NCI-H1694 treated with DMSO at 0.1 percent for 48 hours (cell line): ENCODE measurements around the gene CXCL8.
A peak's percentile ranks its signal among the peaks of the same experiment; 100 is the strongest.

Experiments
- DNase-seq: peaks from one replicate; lab custom pipeline; 2025; lab: John Stamatoyannopoulos, UW

CXCL8 gene

DNA sequence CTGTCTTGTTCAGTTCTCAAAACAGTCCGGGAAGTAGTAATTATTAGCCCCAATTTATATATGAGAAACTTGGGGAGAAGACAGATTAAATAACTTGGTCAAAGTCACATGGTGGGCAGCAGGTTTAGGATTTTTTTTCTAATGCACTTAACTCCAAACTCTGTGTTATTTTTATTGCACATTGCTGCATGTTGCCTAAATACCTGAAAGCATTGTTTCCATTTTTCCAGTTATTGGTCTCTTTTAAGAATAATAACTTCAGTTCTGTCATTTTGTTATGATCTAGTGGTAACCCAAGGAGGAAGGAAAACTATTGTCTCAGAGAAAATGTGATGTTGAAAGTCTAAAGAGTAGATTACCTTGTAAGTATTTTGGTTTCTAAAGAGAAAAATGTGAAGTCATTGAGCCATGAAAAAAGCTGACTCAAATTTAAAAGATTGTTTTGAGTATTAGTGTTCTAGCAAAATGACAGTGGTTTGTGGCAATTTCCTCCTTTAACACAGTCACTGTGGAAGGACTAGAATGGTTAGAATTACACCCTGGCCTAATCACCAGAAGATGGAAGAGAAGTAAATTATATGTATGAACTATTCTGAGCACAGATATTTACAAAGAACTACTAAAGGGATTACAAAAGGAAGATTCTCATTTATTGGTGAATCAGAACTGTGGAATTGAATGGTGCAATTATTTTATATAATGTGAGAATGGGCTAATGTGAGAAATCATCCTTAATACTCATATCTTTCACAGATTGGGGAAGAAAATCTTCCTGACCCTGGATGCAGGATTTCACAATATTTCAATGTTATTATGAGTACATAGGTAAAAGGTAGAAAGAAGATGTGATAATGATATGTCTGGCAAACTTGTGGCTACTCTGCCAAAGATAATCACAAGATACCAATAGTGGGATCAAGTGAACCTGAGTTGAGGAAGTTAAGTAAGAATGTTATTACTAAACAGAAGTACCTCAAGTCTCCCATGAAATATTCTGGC, 21.7 kb upstream of the CXCL8 start:
- no peak for DNase-seq

DNA sequence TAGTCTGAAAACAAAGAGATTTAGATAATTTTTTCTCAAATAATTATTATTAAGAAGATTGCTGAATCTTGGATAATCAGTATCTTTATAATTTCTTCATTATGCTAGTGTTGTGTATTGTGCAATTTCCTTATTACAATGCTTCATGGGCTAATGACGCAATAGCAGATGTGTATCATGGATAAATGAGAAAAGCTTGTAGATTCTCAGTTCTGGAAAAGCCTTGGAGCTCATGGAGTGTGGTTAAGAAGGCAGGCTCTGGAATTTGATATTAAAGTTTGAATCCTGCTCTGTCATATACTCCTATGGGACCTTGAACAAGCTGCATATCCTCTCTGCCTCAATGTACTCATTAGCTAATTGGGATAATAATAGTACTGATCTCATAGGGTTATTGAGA, 18.9 kb upstream of the CXCL8 start:
- DNase-seq = no peak

DNA sequence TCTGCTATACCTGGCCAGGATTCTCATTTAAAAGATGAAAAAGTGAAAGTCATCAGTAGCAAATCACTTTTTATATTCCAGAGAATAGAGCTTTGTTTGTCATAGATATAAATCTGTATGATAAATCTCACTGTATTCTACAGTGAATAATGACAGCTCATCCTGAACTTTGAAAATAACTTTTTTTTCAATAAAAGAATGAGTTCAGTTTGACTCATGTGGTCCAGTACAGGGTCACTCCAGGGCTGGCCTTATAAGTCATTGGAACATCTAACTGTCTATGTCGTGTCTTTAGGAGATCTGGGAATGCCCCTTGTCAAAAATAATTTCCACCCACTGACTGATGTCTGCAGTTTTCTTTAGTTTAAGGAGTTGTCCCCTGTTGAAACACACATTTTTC, 18.5 kb upstream of the CXCL8 start:
- DNase-seq = no peak

DNA sequence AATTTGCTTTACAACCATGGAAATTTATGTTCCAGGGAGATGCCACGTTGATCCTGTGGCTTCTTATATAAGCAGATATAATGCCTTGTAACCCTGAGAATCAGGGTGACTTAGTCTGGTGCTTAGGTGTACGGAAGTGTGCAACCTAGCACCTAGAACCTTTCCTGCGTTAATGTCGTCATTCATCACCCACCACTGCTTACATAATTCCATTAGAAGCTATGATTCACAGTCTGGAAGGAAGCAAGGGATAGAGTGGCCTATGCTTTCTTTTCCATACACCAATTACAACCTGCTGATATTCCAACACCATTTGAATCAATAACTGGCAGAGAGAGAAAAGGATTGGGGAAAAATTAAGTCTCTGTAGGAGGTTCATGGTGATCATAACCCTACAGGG, 17.3 kb upstream of the CXCL8 start:
- DNase-seq = no peak

DNA sequence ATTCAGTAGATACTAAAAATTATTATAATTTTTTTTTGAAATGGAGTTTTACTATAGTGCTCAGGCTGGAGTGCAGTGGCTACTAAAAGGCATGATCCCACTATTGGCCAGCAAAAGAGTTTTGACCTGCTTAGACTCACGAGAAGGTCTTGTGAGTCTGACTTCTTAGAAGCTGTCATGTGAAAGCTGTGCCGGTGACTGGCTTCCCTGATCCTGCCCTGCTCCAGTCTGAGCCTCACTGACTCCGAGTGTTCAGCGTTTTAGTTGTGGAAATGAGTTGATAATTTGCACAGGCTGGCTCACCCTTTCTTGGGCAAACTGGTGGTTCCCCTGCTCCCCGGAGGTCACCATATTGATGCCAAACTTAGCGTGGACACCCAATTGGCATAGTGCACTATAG, 16.4 kb upstream of the CXCL8 start:
- DNase-seq = no peak

DNA sequence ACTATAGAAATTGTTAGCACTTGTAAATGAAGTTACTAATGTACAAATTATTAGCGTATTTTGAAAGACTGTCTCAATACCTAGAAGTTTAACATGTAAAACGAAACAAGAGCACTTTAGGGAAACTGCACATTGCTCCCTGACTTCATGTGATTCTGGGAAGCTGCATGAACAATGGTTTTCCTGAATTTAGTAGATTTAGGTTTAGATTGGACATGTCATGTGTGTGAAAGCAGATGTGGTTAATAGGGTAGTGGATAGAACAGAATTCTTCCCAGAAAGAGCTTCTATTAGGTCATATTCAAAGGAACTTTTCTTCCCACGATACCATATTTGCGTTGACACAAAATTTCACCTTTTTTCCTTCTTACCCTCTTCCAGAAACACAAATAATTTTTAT, 14.9 kb upstream of the CXCL8 start:
- no peak for DNase-seq

DNA sequence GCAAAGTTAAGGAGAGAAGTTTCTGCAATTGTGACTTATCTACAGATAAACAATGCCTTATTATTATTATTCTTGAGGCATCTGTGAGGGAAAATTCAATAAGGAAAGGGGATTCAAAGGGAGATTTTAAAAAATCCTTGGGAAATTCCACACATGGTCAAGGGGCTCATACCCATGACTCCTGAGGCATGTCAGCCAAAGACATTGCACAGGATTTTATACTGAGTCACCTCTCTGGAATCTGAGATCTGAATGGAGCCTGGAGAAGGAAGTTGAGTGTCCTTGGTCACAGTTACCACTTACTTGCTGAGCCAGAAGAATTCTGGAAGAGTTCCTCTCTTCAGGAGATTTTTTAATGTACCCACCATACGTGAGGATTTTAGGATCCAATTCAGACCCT, 14.4 kb upstream of the CXCL8 start:
- no peak for DNase-seq

DNA sequence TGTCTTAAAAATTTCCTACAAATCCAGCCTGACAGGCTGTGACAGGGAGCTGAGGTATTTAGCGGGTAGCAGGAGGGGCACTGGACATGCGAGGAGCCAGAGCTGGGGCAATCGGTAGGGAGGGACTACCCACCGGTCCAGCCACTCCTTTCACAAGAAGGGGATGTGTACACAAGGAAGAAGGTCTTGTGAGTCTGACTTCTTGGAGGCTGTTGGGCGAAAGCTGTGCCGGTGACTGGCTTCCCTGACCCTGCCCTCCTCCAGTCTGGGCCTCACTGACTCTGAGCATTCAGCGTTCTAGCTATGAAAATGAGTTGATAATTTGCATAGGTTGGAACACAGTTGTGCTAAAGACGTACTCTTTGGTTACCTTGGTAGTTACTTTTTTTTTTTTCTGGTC, 12.7 kb upstream of the CXCL8 start:
- DNase-seq = no peak

DNA sequence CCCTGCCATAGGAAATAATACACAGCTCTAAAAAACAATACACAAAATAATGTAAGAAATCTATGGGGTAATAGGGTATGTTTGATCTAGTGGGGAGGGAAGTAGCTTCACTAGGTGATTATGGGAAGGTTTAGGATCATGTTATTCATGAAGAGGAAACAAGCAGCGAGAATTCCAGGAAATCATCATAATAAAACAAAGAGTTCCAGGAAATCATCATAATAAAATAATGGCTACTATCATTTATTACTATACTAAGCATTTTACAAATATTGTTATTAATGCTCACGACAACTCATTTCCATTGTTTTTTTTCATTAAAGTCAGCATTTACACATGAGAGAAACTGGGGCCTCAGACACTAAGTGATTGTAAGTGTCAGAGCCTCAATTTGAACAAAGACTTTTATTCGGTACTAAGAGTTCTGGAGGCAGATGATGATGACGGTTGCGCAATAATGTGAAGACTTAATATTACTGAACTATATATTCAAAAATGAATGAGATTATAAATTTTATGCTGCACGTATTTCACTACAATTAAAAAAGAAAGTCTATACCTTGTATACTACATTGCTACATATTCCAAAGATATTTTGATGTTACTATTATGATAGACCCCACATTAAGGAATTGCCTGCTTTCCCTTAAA, 12.2 kb upstream of the CXCL8 start:
- DNase-seq = no peak

DNA sequence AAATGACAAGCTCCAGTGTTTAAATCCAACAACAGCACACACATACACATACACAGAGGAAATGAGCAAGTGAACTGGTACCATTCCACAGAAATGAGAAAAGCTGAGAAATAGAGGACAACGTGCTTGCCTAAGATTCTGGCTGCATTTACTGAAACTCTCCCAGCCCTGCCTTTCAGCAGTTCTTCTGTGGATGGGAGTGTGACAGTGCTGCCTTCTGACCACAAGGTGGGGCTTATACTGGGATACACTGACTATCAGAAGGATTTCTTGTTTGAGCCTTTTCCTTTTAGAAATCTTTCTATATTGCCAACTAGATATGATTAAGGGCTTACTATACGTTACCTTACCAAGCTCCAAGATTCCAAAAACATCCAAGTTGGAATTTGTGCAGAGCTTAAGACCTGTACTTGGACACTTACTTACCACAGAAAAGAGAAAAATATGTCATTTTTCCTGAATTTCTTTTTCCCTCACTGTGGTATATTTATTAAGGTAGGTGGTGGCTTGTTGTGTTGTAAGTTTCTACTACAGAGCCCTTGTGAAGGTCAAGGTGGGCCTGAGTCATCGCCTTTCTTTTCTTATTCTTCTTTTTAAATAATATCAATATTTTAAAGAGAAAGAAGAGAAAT, 10.7 kb upstream of the CXCL8 start:
- DNase-seq = peak; percentile 27

DNA sequence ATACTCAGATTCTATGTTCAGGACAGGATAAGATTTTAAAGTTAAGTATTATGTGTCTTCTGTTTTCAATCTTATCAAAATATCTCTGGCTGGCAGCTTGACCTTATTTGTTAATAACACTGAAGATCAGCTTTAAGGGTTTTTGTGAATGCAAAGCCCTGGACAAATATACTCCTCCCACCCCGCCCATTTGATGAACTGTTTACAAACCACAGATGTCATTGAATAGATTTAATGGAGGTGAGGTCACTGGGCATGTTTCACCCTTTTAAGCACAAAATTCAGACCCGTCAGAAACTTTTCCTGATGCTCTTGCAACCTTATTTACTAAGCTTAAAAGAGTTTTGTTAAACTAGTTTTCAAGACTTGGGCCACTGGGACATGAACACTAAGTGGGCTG, 10.1 kb upstream of the CXCL8 start:
- no peak for DNase-seq

DNA sequence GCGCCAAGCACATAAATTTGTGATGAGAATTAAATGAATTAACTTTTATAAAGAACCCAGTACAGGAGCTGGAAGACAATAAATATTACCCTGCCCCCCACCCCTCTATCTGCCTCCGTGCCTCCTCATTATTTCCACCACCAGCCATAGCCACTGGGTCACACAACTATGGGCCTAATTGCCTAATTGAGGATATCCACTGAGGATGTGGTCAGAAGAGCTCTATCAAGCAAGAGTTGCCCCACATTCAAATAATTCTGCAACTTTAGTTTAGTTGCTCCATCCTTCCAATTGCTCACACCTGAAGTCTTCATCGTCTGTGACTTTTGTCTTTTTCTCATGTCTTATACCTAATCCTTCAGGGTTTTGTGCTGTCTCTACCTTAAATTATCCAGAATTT, 9.5 kb upstream of the CXCL8 start:
- DNase-seq = no peak

DNA sequence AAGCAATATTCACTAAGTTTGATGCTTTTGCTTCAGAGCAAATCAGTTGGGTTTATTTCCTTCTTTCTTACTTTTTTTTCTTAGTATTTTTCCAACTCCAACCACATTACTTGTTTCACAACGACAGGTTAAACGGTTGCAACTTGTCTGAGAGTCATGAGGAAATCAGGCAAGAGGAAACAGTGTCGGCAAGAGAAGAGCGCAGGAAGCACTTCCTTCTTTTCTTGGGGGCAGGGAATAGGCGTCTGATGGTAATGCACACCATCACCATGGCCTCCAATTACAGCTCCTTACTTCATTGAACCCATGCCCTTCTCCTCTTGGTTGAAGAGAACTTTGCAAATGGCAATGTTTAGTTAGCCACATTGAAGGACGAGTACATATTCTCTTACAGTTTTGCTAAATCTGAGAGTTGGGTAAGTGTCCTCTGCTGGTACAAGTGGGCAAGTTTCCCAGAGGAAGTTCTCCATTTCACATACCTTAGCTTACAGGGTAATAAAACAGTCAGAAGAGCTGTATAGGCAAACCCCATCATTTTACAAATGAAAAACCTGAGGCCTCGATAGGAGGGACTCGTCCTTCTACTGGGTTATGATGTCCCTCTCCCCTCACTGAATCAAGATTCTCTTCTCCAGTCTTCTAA, 8.3 kb upstream of the CXCL8 start:
- no peak for DNase-seq

DNA sequence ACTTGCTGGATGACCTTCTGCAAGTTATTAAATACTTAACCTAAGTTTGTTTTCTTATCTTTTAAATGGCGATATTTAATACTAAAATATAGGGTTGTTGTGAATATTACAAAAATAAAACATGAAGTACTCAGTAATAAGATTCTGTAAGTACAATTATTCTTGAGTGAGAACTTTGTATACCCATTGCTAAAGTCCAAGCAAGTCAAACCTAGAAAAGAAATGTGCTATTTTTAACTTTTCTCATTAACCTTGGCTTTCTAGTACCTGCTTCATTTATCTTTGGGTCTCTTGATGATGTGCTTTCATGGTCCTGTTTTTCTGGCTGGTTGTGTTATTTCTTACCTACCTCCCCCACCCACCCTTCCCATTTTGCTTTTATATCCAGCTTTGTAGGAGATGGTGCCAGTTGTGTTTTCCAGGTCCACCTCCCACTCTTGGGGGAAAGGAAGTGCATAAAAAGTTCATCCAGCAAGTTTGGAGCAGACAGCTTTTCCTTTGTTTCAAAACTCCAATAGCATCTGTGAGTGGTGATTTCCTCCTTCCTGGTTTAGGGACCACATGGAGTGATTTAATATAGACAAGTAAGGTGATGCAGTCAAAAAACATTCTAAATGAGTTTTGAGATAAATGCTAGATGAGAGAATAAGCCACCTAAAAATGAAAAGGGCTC, 7.5 kb upstream of the CXCL8 start:
- no peak for DNase-seq

DNA sequence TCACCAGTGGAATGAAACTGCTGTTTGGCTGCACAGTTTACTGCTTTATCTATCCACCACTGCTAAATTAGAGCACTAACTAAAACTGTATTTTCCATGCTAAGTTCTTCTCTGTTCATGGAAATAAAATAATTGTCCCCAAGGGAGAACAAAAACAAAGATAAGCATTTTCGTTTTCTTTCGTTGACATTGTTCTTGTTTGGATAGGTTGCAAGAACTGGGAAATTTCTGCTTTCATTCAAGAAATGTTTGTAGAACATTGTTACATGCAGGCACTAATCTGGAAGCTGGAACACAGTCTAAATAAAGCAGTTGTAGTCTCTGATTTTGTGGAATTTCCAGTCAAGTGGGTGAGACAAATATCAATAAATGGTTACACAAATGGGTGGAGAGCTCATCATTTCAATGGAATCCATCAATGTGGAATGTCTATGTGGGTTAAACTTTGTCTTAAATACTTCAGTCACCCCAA, 5.8 kb upstream of the CXCL8 start:
- DNase-seq = no peak

DNA sequence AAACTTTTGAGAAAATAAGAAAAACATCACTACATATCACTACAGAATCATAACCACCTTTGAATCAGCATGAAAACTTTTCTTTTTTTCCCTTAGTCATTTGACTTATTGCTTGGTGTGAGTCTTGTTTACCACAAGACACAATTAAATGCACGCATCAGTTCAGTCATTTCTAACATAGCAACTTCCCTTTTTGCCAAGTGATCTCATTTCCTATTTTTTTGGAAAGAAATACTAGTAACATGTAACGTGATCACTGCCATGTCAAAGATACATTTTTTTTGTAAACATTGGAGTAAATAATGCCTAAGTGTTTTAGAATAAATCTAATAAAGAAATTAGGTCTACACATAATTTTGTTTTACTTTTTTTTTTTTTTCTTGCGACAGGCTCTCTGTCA, 5.1 kb upstream of the CXCL8 start:
- DNase-seq = no peak

DNA sequence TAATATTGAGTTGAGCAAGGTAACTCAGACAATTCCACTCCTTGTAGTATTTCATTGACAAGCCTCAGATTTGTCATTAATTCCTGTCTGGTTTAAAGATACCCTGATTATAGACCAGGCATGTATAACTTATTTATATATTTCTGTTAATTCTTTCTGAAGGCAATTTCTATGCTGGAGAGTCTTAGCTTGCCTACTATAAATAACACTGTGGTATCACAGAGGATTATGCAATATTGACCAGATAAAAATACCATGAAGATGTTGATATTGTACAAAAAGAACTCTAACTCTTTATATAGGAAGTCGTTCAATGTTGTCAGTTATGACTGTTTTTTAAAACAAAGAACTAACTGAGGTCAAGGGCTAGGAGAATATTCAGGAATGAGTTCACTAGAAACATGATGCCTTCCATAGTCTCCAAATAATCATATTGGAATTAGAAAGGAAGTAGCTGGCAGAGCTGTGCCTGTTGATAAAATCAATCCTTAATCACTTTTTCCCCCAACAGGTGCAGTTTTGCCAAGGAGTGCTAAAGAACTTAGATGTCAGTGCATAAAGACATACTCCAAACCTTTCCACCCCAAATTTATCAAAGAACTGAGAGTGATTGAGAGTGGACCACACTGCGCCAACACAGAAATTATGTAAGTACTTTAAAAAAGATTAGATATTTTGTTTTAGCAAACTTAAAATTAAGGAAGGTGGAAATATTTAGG, 821 bp downstream of the CXCL8 start:
- DNase-seq = no peak

DNA sequence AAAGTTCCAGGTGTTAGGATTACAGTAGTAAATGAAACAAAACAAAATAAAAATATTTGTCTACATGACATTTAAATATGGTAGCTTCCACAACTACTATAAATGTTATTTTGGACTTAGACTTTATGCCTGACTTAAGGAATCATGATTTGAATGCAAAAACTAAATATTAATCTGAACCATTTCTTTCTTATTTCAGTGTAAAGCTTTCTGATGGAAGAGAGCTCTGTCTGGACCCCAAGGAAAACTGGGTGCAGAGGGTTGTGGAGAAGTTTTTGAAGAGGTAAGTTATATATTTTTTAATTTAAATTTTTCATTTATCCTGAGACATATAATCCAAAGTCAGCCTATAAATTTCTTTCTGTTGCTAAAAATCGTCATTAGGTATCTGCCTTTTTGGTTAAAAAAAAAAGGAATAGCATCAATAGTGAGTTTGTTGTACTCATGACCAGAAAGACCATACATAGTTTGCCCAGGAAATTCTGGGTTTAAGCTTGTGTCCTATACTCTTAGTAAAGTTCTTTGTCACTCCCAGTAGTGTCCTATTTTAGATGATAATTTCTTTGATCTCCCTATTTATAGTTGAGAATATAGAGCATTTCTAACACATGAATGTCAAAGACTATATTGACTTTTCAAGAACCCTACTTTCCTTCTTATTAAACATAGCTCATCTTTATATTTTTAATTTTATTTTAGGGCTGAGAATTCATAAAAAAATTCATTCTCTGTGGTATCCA, 1.6 kb downstream of the CXCL8 start:
- no peak for DNase-seq

DNA sequence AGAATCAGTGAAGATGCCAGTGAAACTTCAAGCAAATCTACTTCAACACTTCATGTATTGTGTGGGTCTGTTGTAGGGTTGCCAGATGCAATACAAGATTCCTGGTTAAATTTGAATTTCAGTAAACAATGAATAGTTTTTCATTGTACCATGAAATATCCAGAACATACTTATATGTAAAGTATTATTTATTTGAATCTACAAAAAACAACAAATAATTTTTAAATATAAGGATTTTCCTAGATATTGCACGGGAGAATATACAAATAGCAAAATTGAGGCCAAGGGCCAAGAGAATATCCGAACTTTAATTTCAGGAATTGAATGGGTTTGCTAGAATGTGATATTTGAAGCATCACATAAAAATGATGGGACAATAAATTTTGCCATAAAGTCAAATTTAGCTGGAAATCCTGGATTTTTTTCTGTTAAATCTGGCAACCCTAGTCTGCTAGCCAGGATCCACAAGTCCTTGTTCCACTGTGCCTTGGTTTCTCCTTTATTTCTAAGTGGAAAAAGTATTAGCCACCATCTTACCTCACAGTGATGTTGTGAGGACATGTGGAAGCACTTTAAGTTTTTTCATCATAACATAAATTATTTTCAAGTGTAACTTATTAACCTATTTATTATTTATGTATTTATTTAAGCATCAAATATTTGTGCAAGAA, 2.3 kb downstream of the CXCL8 start:
- no peak for DNase-seq

DNA sequence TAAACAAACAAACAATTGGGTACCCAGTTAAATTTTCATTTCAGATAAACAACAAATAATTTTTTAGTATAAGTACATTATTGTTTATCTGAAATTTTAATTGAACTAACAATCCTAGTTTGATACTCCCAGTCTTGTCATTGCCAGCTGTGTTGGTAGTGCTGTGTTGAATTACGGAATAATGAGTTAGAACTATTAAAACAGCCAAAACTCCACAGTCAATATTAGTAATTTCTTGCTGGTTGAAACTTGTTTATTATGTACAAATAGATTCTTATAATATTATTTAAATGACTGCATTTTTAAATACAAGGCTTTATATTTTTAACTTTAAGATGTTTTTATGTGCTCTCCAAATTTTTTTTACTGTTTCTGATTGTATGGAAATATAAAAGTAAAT, 2.9 kb downstream of the CXCL8 start:
- no peak for DNase-seq
